WTC11 (cell line): Measurements from ENCODE around the gene DOK7. TPM values are rescaled to one million over a fixed set of nuclear protein-coding genes. Genes with fewer than 3 reads are reported as not detected.
A peak's percentile ranks its signal among the peaks of the same experiment; 100 is the strongest.

Source experiments
- ATAC-seq: fragments of 200-7000 bp; cut with Tn5 transposase; 2 replicates; pipeline ENCODE4 v1.10.0; 2021; ENCODE audit warnings: mild to moderate bottlenecking, moderate library complexity
- CTCF ChIA-PET: fragments of 300-600 bp; sonication (Branson Sonifier 250); formaldehyde crosslinking; loops from one replicate; lab custom pipeline; 2021; ENCODE audit warnings: antibody characterized with exemption; lab: Charles Lee
- POLR2A ChIA-PET: fragments of 350-600 bp; sonication (Branson Sonifier 250); formaldehyde crosslinking; loops from one replicate; lab custom pipeline; 2021; ENCODE audit warnings: antibody characterized with exemption; lab: Charles Lee
- DNase-seq: peaks from one replicate; pipeline ENCODE4 v3.0.0; 2021; ENCODE audit warnings: low spot score
- H3K27ac Mint-ChIP-seq: 2 replicates; pipeline ENCODE4 v1.8.0; 2021; ENCODE audit warnings: mixed read lengths
- H3K27me3 Mint-ChIP-seq: 2 replicates; pipeline ENCODE4 v1.8.0; 2021; ENCODE audit warnings: low read depth, mild to moderate bottlenecking, moderate library complexity, mixed read lengths
- H3K36me3 Mint-ChIP-seq: 2 replicates; pipeline ENCODE4 v1.8.0; 2021; ENCODE audit warnings: mixed read lengths
- H3K4me1 Mint-ChIP-seq: 2 replicates; pipeline ENCODE4 v1.8.0; 2022; ENCODE audit warnings: mixed read lengths
- H3K4me3 Mint-ChIP-seq: 2 replicates; pipeline ENCODE4 v1.8.0; 2021; ENCODE audit warnings: mild to moderate bottlenecking, moderate library complexity, mixed read lengths
- H3K9me3 Mint-ChIP-seq: 2 replicates; pipeline ENCODE4 v1.8.0; 2021; ENCODE audit warnings: mixed read lengths
- ATF1 ChIP-seq: sonication (generic); formaldehyde crosslinking; IDR thresholded peaks from 2 replicates; pipeline ENCODE4 v1.8.1; 2023; ENCODE audit warnings: mild to moderate bottlenecking, moderate library complexity, missing genetic modification reagents
- E2F1 ChIP-seq: sonication (generic); formaldehyde crosslinking; IDR thresholded peaks from 2 replicates; pipeline ENCODE4 v1.8.0; 2022; ENCODE audit warnings: mild to moderate bottlenecking, missing genetic modification reagents
- ESRRA ChIP-seq: sonication (generic); formaldehyde crosslinking; IDR thresholded peaks from 2 replicates; pipeline ENCODE4 v1.8.1; 2022; ENCODE audit warnings: mild to moderate bottlenecking, missing genetic modification reagents, borderline replicate concordance
- FOXJ3 ChIP-seq: sonication (generic); formaldehyde crosslinking; IDR thresholded peaks from 2 replicates; pipeline ENCODE4 v1.9.0; 2021; ENCODE audit warnings: missing genetic modification reagents, mild to moderate bottlenecking, borderline replicate concordance
- FOXK1 ChIP-seq: sonication (generic); formaldehyde crosslinking; IDR thresholded peaks from 2 replicates; pipeline ENCODE4 v1.8.0; 2022; ENCODE audit warnings: mild to moderate bottlenecking, moderate library complexity, missing genetic modification reagents
- FOXP1 ChIP-seq: sonication (generic); formaldehyde crosslinking; IDR thresholded peaks from 2 replicates; pipeline ENCODE4 v1.8.0; 2022; ENCODE audit warnings: missing genetic modification reagents, mild to moderate bottlenecking, moderate library complexity, borderline replicate concordance
- FOXP4 ChIP-seq: sonication (generic); formaldehyde crosslinking; IDR thresholded peaks from 2 replicates; pipeline ENCODE4 v1.8.0; 2022; ENCODE audit warnings: mild to moderate bottlenecking, missing genetic modification reagents
- IRF2 ChIP-seq: sonication (generic); formaldehyde crosslinking; IDR thresholded peaks from 2 replicates; pipeline ENCODE4 v1.8.0; 2022; ENCODE audit warnings: low read depth, missing genetic modification reagents, borderline replicate concordance
- NFE2L1 ChIP-seq: sonication (generic); formaldehyde crosslinking; IDR thresholded peaks from 2 replicates; pipeline ENCODE4 v1.8.1; 2023; ENCODE audit warnings: missing genetic modification reagents
- NFYB ChIP-seq: sonication (generic); formaldehyde crosslinking; conservative IDR thresholded peaks from 2 replicates; pipeline ENCODE4 v1.8.0; 2022; ENCODE audit warnings: low read depth, missing genetic modification reagents
- OVOL2 ChIP-seq: fragments of 250-450 bp; sonication (Bioruptor Pico); IDR thresholded peaks from 2 replicates; pipeline ENCODE4 v1.9.0; 2021; ENCODE audit warnings: mild to moderate bottlenecking, borderline replicate concordance
- SOX15 ChIP-seq: fragments of 250-450 bp; sonication (Bioruptor Pico); IDR thresholded peaks from 2 replicates; pipeline ENCODE4 v1.9.0; 2021; ENCODE audit warnings: mild to moderate bottlenecking
- ZNF263 ChIP-seq: sonication (generic); formaldehyde crosslinking; IDR thresholded peaks from 2 replicates; pipeline ENCODE4 v1.8.1; 2022; ENCODE audit warnings: low read depth, mild to moderate bottlenecking, moderate library complexity, missing genetic modification reagents
- ZNF317 ChIP-seq: sonication (generic); formaldehyde crosslinking; IDR thresholded peaks from 2 replicates; pipeline ENCODE4 v1.8.1; 2023; ENCODE audit warnings: low read depth, mild to moderate bottlenecking, moderate library complexity, missing genetic modification reagents, borderline replicate concordance
- ZNF425 ChIP-seq: fragments of 250-450 bp; sonication (Bioruptor Pico); conservative IDR thresholded peaks from 2 replicates; pipeline ENCODE4 v1.9.0; 2021; ENCODE audit warnings: mild to moderate bottlenecking
- ZNF671 ChIP-seq: fragments of 250-450 bp; sonication (Bioruptor Pico); IDR thresholded peaks from 2 replicates; pipeline ENCODE4 v1.8.0; 2021; ENCODE audit warnings: mild to moderate bottlenecking
- total RNA-seq: library from RNA; stranded (reverse); gene quantifications from 3 replicates; pipeline ENCODE4 v1.2.3, GENCODE V29; 2021
- TF ChIP-seq, protein P1 (sequence below): sonication (generic); formaldehyde crosslinking; IDR thresholded peaks from 2 replicates; pipeline ENCODE4 v1.8.1; 2022; ENCODE audit warnings: mild to moderate bottlenecking, missing genetic modification reagents, moderate library complexity, borderline replicate concordance
- TF ChIP-seq, protein P2 (sequence below): sonication (generic); formaldehyde crosslinking; IDR thresholded peaks from 2 replicates; pipeline ENCODE4 v1.8.1; 2022; ENCODE audit warnings: missing genetic modification reagents, borderline replicate concordance
- TF ChIP-seq, protein P3 (sequence below): fragments of 200-600 bp; IDR thresholded peaks from 2 replicates; pipeline ENCODE4 v1.8.0; 2022; ENCODE audit warnings: antibody characterized with exemption

Gene DOK7
- total RNA-seq, 1 experiment from 2014 or later: 0.22 TPM

DNA sequence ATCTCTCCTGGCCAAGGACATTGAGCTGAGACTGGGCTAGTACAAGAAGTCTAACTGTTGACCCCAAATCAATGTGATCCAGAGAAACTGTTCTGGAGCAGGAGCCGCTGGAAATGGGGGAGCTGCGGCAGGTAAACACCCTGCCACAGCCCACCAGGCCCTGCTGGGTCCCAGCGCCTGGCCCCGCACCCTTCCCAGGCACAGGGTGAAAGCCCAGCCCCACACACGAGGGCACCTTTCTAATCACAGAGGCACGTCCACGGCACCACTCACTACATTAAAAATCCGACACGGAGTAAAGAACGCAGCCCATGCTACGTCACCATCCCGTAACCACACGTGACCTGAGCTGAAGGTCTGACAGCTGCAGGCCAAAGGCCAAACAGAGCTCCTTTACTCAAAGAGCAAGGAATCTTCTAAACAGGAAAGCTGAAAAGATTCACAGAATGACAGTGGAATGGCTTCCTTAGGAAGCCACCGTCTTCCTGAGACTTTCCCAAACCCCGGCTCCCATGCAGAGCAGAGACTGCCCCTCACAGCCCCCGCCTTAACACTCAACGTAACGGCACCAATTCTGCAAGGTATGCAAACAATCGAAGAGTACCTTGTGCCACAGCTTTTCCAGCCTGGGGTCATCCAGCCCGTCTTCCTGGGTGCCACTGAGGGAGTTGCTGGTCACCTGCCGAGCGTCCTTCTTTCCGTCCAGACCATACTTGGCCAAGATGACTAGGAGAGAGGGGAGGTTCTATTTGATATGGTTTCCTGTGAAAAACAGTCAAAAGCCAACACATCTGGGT is 56.6 kb downstream of the DOK7 start:
- peaks cover 4% of the 10 kb centered on the region; the same call in 1 of the 2 replicates for H3K4me1 Mint-ChIP-seq
- no peaks in the 10 kb centered on the region for H3K9me3 Mint-ChIP-seq
- no peak for TF ChIP-seq E2F1
- no peak for TF ChIP-seq ZNF425 (CRISPR knock-in tag)
- TF ChIP-seq ZNF263 (CRISPR knock-in tag): no peak
- TF ChIP-seq, protein P1, sequence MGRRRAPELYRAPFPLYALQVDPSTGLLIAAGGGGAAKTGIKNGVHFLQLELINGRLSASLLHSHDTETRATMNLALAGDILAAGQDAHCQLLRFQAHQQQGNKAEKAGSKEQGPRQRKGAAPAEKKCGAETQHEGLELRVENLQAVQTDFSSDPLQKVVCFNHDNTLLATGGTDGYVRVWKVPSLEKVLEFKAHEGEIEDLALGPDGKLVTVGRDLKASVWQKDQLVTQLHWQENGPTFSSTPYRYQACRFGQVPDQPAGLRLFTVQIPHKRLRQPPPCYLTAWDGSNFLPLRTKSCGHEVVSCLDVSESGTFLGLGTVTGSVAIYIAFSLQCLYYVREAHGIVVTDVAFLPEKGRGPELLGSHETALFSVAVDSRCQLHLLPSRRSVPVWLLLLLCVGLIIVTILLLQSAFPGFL: no peak
- no peak for TF ChIP-seq OVOL2
- TF ChIP-seq NFE2L1: no peak
- TF ChIP-seq, all 79 proteins: peak for 0
- Mint-ChIP-seq H3K27ac (no peak overlapping the region), H3K36me3 (peaks cover 45% of the 10 kb centered on the region), H3K4me3 (no peak overlapping the region), H3K27me3 (no peaks in the 10 kb centered on the region)
- DNase-seq: peak; percentile 2
- POLR2A ChIA-PET: no interaction called here
- CTCF ChIA-PET: no interaction called here
- no peak for ATAC-seq

GRCh38 chr4:3520276-3520675 is 57.2 kb downstream of the DOK7 start:
- ATAC-seq (no peak), DNase-seq (peak; percentile 5)
- POLR2A ChIA-PET: no interaction called here
- Mint-ChIP-seq H3K27me3 (no peaks in the 10 kb centered on the region), H3K4me1 (peaks cover 4% of the 10 kb centered on the region; the same call in 1 of the 2 replicates), H3K27ac (no peak overlapping the region; the same call in 1 of the 2 replicates), H3K9me3 (no peaks in the 10 kb centered on the region), H3K4me3 (no peak overlapping the region), H3K36me3 (peaks cover 46% of the 10 kb centered on the region)
- TF ChIP-seq ESRRA (no peak), ZNF671 (CRISPR knock-in tag) (no peak), ATF1 (CRISPR knock-in tag) (no peak), FOXP4 (CRISPR knock-in tag) (no peak), FOXJ3 (CRISPR knock-in tag) (no peak), ZNF317 (CRISPR knock-in tag) (no peak), NFYB (CRISPR knock-in tag) (no peak), FOXP1 (CRISPR knock-in tag) (no peak), OVOL2 (no peak), SOX15 (no peak), IRF2 (no peak), FOXK1 (CRISPR knock-in tag) (no peak)
- TF ChIP-seq, protein P2, sequence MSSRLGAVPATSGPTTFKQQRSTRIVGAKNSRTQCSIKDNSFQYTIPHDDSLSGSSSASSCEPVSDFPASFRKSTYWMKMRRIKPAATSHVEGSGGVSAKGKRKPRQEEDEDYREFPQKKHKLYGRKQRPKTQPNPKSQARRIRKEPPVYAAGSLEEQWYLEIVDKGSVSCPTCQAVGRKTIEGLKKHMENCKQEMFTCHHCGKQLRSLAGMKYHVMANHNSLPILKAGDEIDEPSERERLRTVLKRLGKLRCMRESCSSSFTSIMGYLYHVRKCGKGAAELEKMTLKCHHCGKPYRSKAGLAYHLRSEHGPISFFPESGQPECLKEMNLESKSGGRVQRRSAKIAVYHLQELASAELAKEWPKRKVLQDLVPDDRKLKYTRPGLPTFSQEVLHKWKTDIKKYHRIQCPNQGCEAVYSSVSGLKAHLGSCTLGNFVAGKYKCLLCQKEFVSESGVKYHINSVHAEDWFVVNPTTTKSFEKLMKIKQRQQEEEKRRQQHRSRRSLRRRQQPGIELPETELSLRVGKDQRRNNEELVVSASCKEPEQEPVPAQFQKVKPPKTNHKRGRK: no peak
- TF ChIP-seq, protein P3, sequence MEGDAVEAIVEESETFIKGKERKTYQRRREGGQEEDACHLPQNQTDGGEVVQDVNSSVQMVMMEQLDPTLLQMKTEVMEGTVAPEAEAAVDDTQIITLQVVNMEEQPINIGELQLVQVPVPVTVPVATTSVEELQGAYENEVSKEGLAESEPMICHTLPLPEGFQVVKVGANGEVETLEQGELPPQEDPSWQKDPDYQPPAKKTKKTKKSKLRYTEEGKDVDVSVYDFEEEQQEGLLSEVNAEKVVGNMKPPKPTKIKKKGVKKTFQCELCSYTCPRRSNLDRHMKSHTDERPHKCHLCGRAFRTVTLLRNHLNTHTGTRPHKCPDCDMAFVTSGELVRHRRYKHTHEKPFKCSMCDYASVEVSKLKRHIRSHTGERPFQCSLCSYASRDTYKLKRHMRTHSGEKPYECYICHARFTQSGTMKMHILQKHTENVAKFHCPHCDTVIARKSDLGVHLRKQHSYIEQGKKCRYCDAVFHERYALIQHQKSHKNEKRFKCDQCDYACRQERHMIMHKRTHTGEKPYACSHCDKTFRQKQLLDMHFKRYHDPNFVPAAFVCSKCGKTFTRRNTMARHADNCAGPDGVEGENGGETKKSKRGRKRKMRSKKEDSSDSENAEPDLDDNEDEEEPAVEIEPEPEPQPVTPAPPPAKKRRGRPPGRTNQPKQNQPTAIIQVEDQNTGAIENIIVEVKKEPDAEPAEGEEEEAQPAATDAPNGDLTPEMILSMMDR: no peak
- CTCF ChIA-PET: no interaction called here
